Measurements from ENCODE around the gene NEUROD6.

The NEUROD6 gene

GRCh38 chr7:31320675-31321074 lies 19.9 kb downstream of the NEUROD6 start:
- H4K20me1 ChIP-seq (ENCODE audit: low read depth, low read length) = no peaks in the 10 kb centered on the region
- no peak for TF ChIP-seq EZH2phosphoT487 (conservative IDR thresholded peaks at IDR 0.05; ENCODE audit: low read length)
- no peak for TF ChIP-seq CTCF (IDR thresholded peaks at IDR 0.05; ENCODE audit: insufficient read depth, low read length, poor library complexity, severe bottlenecking)
- no peak overlapping the region for H3K27ac ChIP-seq (ENCODE audit: low read depth, low read length)
- H3K9me3 ChIP-seq (ENCODE audit: insufficient read depth, low read length) = no peaks in the 10 kb centered on the region
- H3K4me2 ChIP-seq (ENCODE audit: low read depth, low read length, poor library complexity, severe bottlenecking) = no peak overlapping the region
- no peaks in the 10 kb centered on the region for H3K79me2 ChIP-seq (ENCODE audit: insufficient read depth, low read length)
- no peak overlapping the region for H3K4me3 ChIP-seq (ENCODE audit: insufficient read depth, low read length, poor library complexity, severe bottlenecking)
- H3K36me3 ChIP-seq (ENCODE audit: low read length) = no peaks in the 10 kb centered on the region
- no peaks in the 10 kb centered on the region for H3F3A ChIP-seq (ENCODE audit: insufficient read depth)
- no peaks in the 10 kb centered on the region for H3K9me2 ChIP-seq (replicated peaks; ENCODE audit: insufficient read depth, low read length)
- no peaks in the 10 kb centered on the region for H3K27me3 ChIP-seq (ENCODE audit: low read length)
- H3K9ac ChIP-seq (ENCODE audit: low read length) = no peak overlapping the region
- no peak overlapping the region for H2AFZ ChIP-seq (ENCODE audit: low read depth, low read length, severe bottlenecking)

- Histone ChIP-seq H3K27me3 (ENCODE audit: low read length) (no peaks in the 10 kb centered on the region), H3K27ac (ENCODE audit: low read depth, low read length) (no peak overlapping the region), H3K9me2 (replicated peaks; ENCODE audit: insufficient read depth, low read length) (no peaks in the 10 kb centered on the region), H3K79me2 (ENCODE audit: insufficient read depth, low read length) (no peaks in the 10 kb centered on the region), H3K36me3 (ENCODE audit: low read length) (no peaks in the 10 kb centered on the region), H4K20me1 (ENCODE audit: low read depth, low read length) (no peaks in the 10 kb centered on the region), H3K9ac (ENCODE audit: low read length) (no peak overlapping the region), H3K4me3 (ENCODE audit: insufficient read depth, low read length, poor library complexity, severe bottlenecking) (no peak overlapping the region), H3K4me2 (ENCODE audit: low read depth, low read length, poor library complexity, severe bottlenecking) (no peak overlapping the region), H2AFZ (ENCODE audit: low read depth, low read length, severe bottlenecking) (no peak overlapping the region), H3F3A (ENCODE audit: insufficient read depth) (no peaks in the 10 kb centered on the region), H3K9me3 (ENCODE audit: insufficient read depth, low read length) (no peaks in the 10 kb centered on the region)
- TF ChIP-seq CTCF (IDR thresholded peaks at IDR 0.05; ENCODE audit: insufficient read depth, low read length, poor library complexity, severe bottlenecking) (no peak), EZH2phosphoT487 (conservative IDR thresholded peaks at IDR 0.05; ENCODE audit: low read length) (no peak)
These were observed 22.2 kb downstream of the NEUROD6 start for GRCh38 chr7:31318313-31318712.

DNA sequence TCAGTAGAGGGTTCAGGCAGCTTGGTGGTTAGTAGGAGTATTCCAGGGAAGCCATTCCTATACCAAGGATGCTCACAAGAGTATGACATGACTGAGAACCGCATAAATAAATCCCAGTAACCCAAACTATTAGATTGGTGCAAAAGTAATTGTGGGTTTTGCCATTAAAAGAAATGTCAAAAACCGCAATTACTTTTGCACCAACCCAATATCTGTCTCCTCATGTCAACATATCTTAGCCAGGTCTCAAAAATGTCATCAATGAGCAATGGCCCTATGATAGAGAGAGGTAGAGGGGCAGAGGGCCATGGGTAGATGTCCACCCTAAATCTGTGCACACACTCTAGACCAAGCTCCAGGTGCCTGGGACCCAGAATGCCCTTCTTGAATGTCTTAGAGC lies 23.6 kb downstream of the NEUROD6 start:
- no peaks in the 10 kb centered on the region for H4K20me1 ChIP-seq (ENCODE audit: low read depth, low read length)
- no peaks in the 10 kb centered on the region for H3K36me3 ChIP-seq (ENCODE audit: low read length)
- no peaks in the 10 kb centered on the region for H3K9me2 ChIP-seq (replicated peaks; ENCODE audit: insufficient read depth, low read length)
- H3K79me2 ChIP-seq (ENCODE audit: insufficient read depth, low read length) = no peaks in the 10 kb centered on the region
- H3F3A ChIP-seq (ENCODE audit: insufficient read depth) = no peaks in the 10 kb centered on the region
- H2AFZ ChIP-seq (ENCODE audit: low read depth, low read length, severe bottlenecking) = no peak overlapping the region
- no peak overlapping the region for H3K4me3 ChIP-seq (ENCODE audit: insufficient read depth, low read length, poor library complexity, severe bottlenecking)
- no peak for TF ChIP-seq EZH2phosphoT487 (conservative IDR thresholded peaks at IDR 0.05; ENCODE audit: low read length)
- no peak for TF ChIP-seq CTCF (IDR thresholded peaks at IDR 0.05; ENCODE audit: insufficient read depth, low read length, poor library complexity, severe bottlenecking)
- H3K27me3 ChIP-seq (ENCODE audit: low read length) = no peaks in the 10 kb centered on the region
- H3K9ac ChIP-seq (ENCODE audit: low read length) = no peak overlapping the region
- no peaks in the 10 kb centered on the region for H3K9me3 ChIP-seq (ENCODE audit: insufficient read depth, low read length)
- no peak overlapping the region for H3K27ac ChIP-seq (ENCODE audit: low read depth, low read length)
- H3K4me2 ChIP-seq (ENCODE audit: low read depth, low read length, poor library complexity, severe bottlenecking) = no peak overlapping the region

Data from SU-DHL-6 (cell line).